Endometrium (tissue), 2 donors: ENCODE results near the gene MTG1.
"Not testable (repeated sequence)": the region's sequence is repeated elsewhere in the genome, so short reads cannot be mapped to it uniquely, and the experiment has no call there.

Experiments used
- FAIRE-seq: peaks from 2 replicates; lab custom pipeline; 2012; peaks lifted over from hg19 to GRCh38; lab: Jason Lieb, UNC
- donor health status: control.
- donor health status: control.

MTG1 gene

DNA sequence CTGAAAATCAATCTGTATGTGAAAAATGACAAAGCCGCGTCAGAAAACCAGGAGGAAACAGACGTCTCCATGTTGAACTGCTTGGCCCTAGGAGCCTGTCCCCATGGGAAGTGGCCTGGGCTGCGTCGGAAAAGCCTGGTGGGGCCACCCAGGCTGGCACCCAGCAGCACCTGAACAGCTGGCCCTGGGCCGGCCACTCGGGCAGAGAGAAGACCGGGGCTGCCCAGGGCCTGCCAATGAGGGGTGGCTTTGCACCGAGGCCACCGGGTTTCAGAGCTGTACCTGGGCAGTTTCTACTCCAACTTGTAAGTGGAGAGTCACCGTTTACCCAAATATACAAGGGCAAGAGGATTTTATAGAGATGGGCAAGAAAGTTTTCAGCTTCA, 35.0 kb upstream of the MTG1 start:
- FAIRE-seq = no peak

GRCh38 chr10:133359554-133359971, 34.4 kb upstream of the MTG1 start:
- FAIRE-seq = no peak

DNA sequence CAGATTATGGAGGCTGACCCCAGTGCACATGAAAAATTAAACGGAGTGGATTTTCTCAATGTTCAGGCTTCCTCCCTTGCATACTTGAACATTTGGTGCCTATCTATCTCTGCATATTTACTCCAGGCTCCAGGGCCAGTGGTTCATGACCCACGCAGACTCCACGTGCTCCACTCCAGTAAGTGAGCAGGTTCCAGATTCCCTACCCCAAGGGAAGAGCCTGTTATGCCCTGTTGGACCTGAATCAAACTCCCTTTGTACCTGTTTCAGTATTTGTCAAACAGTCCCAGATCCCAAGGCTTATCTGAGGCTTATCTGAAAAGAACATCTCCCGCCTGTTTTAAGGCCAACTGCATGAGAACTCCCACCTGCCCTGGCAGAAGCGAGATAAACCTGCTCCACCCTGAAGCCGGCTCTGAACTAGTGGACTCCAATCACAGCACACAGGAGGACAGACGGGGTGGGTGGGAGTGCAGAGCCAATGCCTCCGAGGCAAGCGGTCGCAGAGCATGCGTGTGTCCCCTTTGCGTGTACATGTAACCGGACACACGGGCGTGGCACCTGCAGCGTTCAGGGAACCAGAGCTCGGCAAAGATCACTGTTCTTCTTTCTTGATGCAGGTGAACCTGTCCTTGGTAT, 33.9 kb upstream of the MTG1 start:
- no peak for FAIRE-seq

- FAIRE-seq = no peak
Observed at GRCh38 chr10:133361227-133361626, 32.7 kb upstream of the MTG1 start.

DNA sequence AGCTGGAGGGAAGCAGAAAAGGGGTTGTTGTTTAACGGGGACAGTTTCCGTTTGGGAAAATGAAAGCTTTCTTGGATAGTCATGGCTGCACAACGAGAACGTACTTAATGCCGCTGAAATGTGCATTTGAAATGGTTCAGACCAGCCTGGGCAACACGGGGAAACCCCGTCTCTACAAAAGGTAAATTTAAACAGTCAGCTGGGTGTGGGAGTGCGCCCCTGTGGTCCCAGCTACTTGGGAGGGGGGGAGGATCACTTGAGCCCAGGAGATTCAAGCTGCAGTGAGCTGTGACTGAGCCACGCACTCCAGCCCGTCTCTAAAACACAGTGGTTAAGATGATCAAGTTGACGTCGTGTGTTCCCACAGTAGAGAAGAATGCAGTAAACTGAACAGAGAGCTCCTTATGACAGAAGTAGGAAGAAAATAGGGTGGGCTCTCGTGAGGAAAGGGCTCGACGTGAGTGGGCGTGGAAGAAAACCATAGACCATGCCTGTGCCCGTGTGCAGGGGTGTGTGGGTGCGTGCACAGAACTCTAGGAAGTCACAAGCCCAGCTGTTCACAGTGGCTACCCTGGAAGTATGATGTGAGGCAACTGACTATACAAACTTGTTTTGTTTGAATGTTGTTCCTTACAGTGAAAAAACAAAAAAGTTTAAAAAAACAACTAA, 32.0 kb upstream of the MTG1 start:
- FAIRE-seq = no peak

DNA sequence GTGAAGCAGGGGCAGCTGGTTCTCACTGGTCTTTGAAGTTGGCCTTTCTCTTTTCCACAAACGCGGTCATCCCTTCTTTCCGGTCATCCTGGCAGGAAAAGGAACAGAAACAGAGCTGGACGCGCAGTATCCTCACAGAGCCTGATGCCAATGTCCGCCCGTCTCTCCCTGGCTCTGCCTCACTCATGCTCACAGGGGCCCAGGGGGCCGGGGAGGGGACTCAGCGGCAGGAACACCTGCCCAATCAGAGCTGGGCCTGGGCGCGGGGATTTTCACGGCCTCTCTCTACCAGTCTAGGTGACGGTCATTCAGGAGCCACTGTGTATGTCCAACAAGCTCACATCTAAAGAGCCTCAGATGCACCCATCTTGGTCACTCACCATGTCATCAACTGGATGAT, 31.1 kb upstream of the MTG1 start:
- no peak for FAIRE-seq

- no peak for FAIRE-seq
Observed at GRCh38 chr10:133364645-133365431, 29.1 kb upstream of the MTG1 start.

GRCh38 chr10:133365461-133366129, 28.4 kb upstream of the MTG1 start:
- no peak for FAIRE-seq

- no peak for FAIRE-seq
Observed at GRCh38 chr10:133366130-133366478, 27.9 kb upstream of the MTG1 start.

GRCh38 chr10:133366751-133367150, 27.2 kb upstream of the MTG1 start:
- no peak for FAIRE-seq

GRCh38 chr10:133367461-133367860, 26.5 kb upstream of the MTG1 start:
- FAIRE-seq = not testable (repeated sequence)

GRCh38 chr10:133368153-133368552, 25.8 kb upstream of the MTG1 start:
- no peak for FAIRE-seq

GRCh38 chr10:133370030-133370786, 23.7 kb upstream of the MTG1 start:
- no peak for FAIRE-seq

DNA sequence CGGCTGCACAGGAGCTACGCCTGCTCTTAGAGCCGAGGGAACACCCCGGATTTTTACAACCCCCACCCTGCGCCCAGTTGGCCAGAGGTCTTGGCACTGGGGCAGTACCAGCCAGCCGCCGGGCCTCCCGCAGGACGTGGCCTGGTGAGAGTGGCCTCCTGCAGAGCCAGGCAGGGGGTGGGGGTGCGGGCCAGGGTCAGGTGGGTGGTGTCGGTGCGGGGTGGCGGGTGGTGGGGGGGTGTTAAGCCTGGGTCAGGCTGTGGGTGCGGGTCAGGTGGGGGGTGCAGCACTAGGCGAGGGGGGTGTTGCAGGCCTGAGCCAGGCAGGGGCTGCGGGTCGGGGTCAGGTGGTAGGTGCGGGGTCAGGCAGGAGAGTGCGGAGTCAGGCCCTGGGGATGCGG, 21.4 kb upstream of the MTG1 start:
- FAIRE-seq = no peak

DNA sequence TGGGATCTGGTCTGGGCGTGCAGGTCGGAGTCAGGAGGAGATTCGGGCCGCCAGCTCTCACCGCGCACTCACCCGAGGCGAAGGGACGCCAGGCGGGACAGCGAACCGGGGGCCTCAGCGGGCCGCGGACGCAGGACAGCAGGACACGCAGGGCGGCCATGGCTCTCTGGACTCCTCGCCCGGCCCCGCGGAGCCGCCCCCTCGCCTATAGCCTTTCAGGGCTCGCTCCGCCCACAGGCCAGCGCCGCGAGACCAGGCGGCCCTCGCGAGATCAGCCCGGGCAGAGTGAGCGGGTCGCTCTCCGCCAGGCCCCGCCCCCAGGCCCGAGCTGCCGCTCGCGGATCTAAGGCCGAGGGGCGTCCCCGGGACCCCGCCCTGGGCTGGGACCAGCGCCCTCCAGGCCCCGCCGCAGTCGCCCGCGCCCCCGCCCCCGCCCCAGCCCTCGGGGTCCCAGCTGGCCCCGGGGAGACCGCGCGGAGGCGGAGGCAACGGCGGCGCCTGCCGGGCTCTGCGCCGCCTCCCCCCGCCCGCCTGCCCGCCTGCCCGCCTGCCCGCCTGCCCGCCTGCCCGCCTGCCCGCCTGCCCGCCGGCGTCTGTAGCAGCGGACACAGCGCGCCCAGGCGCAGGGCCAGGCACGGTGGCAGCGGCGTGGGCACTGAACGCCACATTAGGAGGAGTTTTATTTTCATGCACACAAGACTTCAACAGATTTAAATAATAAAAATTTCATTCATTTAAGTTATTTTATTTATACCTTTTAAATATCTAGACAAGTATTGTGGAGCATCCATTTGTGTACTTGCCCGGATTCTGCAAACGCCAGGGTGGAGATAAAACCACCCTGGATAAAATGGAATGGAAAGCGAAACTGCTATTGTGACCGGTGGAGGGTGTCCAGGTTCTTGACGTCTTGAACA, 20.5 kb upstream of the MTG1 start, which contains the start of gene ECHS1:
TSS of gene ECHS1 (minus strand) at position 181 of the 917 bp plus-strand sequence. CDS start at position 160, 21 bp downstream.
- FAIRE-seq = peak; percentile 61

DNA sequence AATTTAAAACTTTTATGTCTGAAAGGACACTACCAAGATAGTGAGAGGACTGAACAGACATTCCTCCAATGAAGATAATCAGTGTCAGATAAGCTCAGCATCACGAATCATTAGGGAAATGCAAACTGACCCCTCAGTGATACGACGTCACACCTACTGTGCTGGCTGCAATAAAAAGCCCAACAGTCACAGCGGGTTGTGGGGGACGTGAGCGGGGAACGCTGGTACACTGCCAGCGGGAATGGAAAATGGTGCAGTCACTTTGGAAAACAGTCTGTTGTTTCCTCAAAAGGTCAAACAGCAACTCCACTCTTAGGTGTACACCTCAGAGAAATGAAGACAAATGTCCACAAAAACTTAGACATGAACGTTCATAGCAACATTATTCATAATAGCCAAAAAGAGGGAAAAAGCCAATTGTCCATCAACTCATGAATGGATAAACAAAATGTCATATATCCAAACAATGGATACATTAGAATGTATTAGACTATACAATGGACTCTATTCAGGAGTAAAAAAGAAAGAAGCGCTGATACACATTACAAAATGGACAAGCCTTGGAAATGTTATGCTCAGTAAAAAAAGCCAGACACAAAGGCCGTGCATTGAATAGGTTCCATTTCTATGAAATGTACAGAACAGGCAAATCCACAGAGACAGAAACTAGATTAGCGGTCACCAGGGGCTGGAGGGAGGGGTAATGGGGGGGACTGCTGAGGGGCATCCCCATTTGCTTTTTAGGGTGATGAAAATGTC, 18.4 kb upstream of the MTG1 start:
- no peak for FAIRE-seq

- not testable (repeated sequence) for FAIRE-seq
Observed at GRCh38 chr10:133376183-133376582, 17.8 kb upstream of the MTG1 start.

DNA sequence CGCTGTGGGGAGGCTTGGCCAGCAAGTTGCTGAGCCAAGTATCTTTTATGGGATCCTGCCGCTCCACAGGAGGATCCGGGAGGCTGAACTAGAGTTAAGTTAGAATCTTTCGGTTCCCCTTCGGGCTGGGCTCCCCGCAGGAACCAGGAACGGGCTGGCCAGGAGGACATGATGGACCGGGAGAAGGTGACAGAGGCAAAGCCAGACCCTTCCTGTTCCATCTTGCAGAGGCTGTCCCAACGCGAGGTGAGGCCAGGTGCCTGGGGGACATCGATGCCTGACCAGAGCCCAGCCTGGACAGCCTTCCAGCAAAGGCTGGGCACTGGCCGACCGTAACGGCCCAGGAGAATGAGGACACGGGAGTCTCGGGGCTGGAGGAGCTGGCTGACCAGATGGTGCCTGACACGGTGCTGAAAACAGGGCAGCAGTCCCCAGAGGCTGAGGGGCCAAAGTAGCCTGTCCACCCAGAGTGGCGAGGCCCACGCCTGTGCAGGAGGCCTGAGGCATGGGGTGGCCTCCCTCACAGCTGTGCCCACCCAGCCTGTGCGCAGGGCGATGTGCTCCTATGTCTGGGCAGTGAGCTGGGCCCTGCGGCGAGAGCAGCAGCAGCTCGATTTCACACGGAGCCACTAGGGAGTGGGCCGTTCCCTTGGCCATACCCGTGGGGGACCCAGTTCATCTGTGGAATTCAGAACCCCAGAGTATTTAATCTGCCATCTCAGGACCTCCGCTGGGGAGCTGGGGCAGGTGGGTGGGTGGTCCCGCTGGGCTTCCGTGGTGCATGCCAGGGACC, 16.7 kb upstream of the MTG1 start:
- FAIRE-seq = no peak

GRCh38 chr10:133377818-133378250, 16.1 kb upstream of the MTG1 start:
- FAIRE-seq = no peak
